H9 (cell line): ENCODE data around the gene GAL3ST1. TPM values are rescaled to one million over a fixed set of nuclear protein-coding genes. Genes with fewer than 3 reads are reported as not detected.

Source experiments
- DNase-seq: peaks from one replicate; pipeline ENCODE4 v3.0.0-alpha.2; 2017
- H2AFZ ChIP-seq: one replicate; pipeline ENCODE4 v1.6.1; 2013; ENCODE audit warnings: mild to moderate bottlenecking, low read length, control low read depth, moderate library complexity
- H2AK5ac ChIP-seq: 2 replicates; pipeline ENCODE4 v1.6.1; 2013; ENCODE audit warnings: low read length, control low read depth, mixed read lengths; ENCODE audit not compliant: insufficient read length
- H2BK120ac ChIP-seq: one replicate; pipeline ENCODE4 v1.6.1; 2013; ENCODE audit warnings: low read depth, mild to moderate bottlenecking, low read length, control low read depth, inconsistent platforms; ENCODE audit not compliant: poor library complexity, severe bottlenecking
- H2BK12ac ChIP-seq: 2 replicates; pipeline ENCODE4 v1.6.1; 2013; ENCODE audit warnings: low read length, control low read depth, mixed read lengths, low read depth; ENCODE audit not compliant: insufficient read length
- H2BK15ac ChIP-seq: 2 replicates; pipeline ENCODE4 v1.6.1; 2013; ENCODE audit warnings: low read depth, low read length, control low read depth
- H2BK20ac ChIP-seq: one replicate; pipeline ENCODE4 v1.6.1; 2013; ENCODE audit warnings: low read depth, mild to moderate bottlenecking, low read length, control low read depth, inconsistent platforms; ENCODE audit not compliant: poor library complexity, severe bottlenecking
- H2BK5ac ChIP-seq: 2 replicates; pipeline ENCODE4 v1.6.1; 2013; ENCODE audit warnings: low read length, control low read depth, mixed read lengths; ENCODE audit not compliant: insufficient read length
- H3K14ac ChIP-seq: 2 replicates; pipeline ENCODE4 v1.6.1; 2013; ENCODE audit warnings: low read length, control low read depth; ENCODE audit not compliant: insufficient read depth
- H3K18ac ChIP-seq: 2 replicates; pipeline ENCODE4 v1.6.1; 2013; ENCODE audit warnings: low read depth, mild to moderate bottlenecking, mixed read lengths, low read length, control low read depth; ENCODE audit not compliant: insufficient read length
- H3K23ac ChIP-seq: 2 replicates; pipeline ENCODE4 v1.6.1; 2013; ENCODE audit warnings: low read length, control low read depth, mixed read lengths, low read depth; ENCODE audit not compliant: insufficient read length
- H3K23me2 ChIP-seq: 2 replicates; pipeline ENCODE4 v1.6.1; 2013; ENCODE audit warnings: low read depth, mild to moderate bottlenecking, mixed read lengths, low read length, control low read depth; ENCODE audit not compliant: insufficient read length, poor library complexity, severe bottlenecking
- H3K27ac ChIP-seq: 2 replicates; pipeline ENCODE4 v1.5.1; 2013; ENCODE audit warnings: low read length, control low read depth, mixed read lengths, low read depth; ENCODE audit not compliant: insufficient read length
- H3K27me3 ChIP-seq: 2 replicates; pipeline ENCODE4 v1.6.1; 2013; ENCODE audit warnings: low read length, control low read depth, inconsistent platforms; ENCODE audit not compliant: insufficient read depth
- H3K4ac ChIP-seq: 2 replicates; pipeline ENCODE4 v1.6.1; 2013; ENCODE audit warnings: low read depth, mild to moderate bottlenecking, control low read depth, inconsistent platforms, low read length, moderate library complexity
- H3K4me1 ChIP-seq: 2 replicates; pipeline ENCODE4 v1.6.1; 2013; ENCODE audit warnings: low read length, control low read depth, inconsistent platforms; ENCODE audit not compliant: insufficient read depth
- H3K4me2 ChIP-seq: 2 replicates; pipeline ENCODE4 v1.6.1; 2013; ENCODE audit warnings: low read length, control low read depth, mixed read lengths; ENCODE audit not compliant: insufficient read length, insufficient read depth
- H3K56ac ChIP-seq: 2 replicates; pipeline ENCODE4 v1.6.1; 2013; ENCODE audit warnings: low read depth, mild to moderate bottlenecking, mixed read lengths, low read length, control low read depth; ENCODE audit not compliant: insufficient read length
- H3K79me1 ChIP-seq: 2 replicates; pipeline ENCODE4 v1.6.1; 2013; ENCODE audit warnings: low read depth, mild to moderate bottlenecking, moderate library complexity, low read length, control low read depth, inconsistent platforms; ENCODE audit not compliant: insufficient read depth, poor library complexity, severe bottlenecking
- H3K79me2 ChIP-seq: 2 replicates; pipeline ENCODE4 v1.6.1; 2013; ENCODE audit warnings: low read length, control low read depth, inconsistent platforms; ENCODE audit not compliant: insufficient read depth
- H3K9ac ChIP-seq: 2 replicates; pipeline ENCODE4 v1.6.1; 2013; ENCODE audit warnings: low read length, control low read depth, mixed read lengths; ENCODE audit not compliant: insufficient read length; ENCODE audit errors: extremely low read depth
- H3K9me3 ChIP-seq: one replicate; pipeline ENCODE4 v1.6.1; 2013; ENCODE audit warnings: low read depth, low read length, inconsistent platforms; ENCODE audit not compliant: control insufficient read depth
- H3T11ph ChIP-seq: one replicate; pipeline ENCODE4 v1.6.1; 2013; ENCODE audit warnings: mild to moderate bottlenecking, low read length, control low read depth, inconsistent platforms
- H4K20me1 ChIP-seq: one replicate; pipeline ENCODE4 v1.6.1; 2013; ENCODE audit not compliant: control insufficient read depth, insufficient read length, insufficient read depth
- H4K5ac ChIP-seq: 2 replicates; pipeline ENCODE4 v1.6.1; 2013; ENCODE audit warnings: low read depth, mild to moderate bottlenecking, mixed read lengths, low read length, control low read depth; ENCODE audit not compliant: insufficient read length
- H4K8ac ChIP-seq: replicated peaks from 2 replicates; pipeline ENCODE4 v1.6.1; 2013; ENCODE audit warnings: low read length, control low read depth, mixed read lengths, low read depth; ENCODE audit not compliant: insufficient read length
- H4K91ac ChIP-seq: 2 replicates; pipeline ENCODE4 v1.6.1; 2013; ENCODE audit warnings: low read depth, mild to moderate bottlenecking, moderate library complexity, mixed read lengths, low read length, control low read depth; ENCODE audit not compliant: insufficient read length
- H3K27ac Mint-ChIP-seq, 3 experiments: 2 replicates in 2 of 3; 3 replicates in 1 of 3; pipeline ENCODE4 v1.8.0; 2020 to 2021; ENCODE audit warnings: mixed read lengths in 3 of 3, mild to moderate bottlenecking in 1 of 3, moderate library complexity in 1 of 3
- H3K27me3 Mint-ChIP-seq: 2 replicates; pipeline ENCODE4 v1.8.0; 2021; ENCODE audit warnings: low read depth, mild to moderate bottlenecking, moderate library complexity, mixed read lengths
- H3K36me3 Mint-ChIP-seq, 3 experiments: 2 replicates in 2 of 3; 3 replicates in 1 of 3; pipeline ENCODE4 v1.8.0; 2020 to 2021; ENCODE audit warnings: low read depth in 3 of 3, mixed read lengths in 3 of 3; ENCODE audit not compliant: insufficient read depth in 1 of 3
- H3K4me1 Mint-ChIP-seq, 2 experiments: 2 replicates each; pipeline ENCODE4 v1.8.0; 2020; ENCODE audit warnings: mixed read lengths in 2 of 2
- H3K4me3 Mint-ChIP-seq, 2 experiments: 2 replicates in 1 of 2; 3 replicates in 1 of 2; pipeline ENCODE4 v1.8.0; 2020 to 2021; ENCODE audit warnings: mild to moderate bottlenecking in 2 of 2, mixed read lengths in 2 of 2, moderate library complexity in 1 of 2
- H3K9me3 Mint-ChIP-seq, 2 experiments: 2 replicates in 1 of 2; 3 replicates in 1 of 2; pipeline ENCODE4 v1.8.0; 2020; ENCODE audit warnings: mild to moderate bottlenecking in 2 of 2, mixed read lengths in 2 of 2, moderate library complexity in 1 of 2
- WGBS: extraction: QIAGEN DNeasy Blood & Tissue Kit; methylation state at CpG from one replicate; pipeline ENCODE4 v1.1.7; 2013; ENCODE audit warnings: missing lambda C conversion rate, low lambda C conversion rate, mixed read lengths; ENCODE audit not compliant: insufficient read length; ENCODE audit errors: extremely low coverage; 5-methylcytosine and 5-hydroxymethylcytosine counted together
- total RNA-seq: library from RNA; stranded (reverse); gene quantifications from 2 replicates; pipeline ENCODE4 v1.2.1, GENCODE V29; 2021
- TF ChIP-seq, protein P1 (sequence below): fragments of 200-600 bp; sonication (generic); conservative IDR thresholded peaks from 3 replicates; pipeline ENCODE4 v1.8.0; 2021; ENCODE audit warnings: antibody characterized with exemption, mild to moderate bottlenecking

Gene GAL3ST1
- total RNA-seq, 1 experiment from 2014 or later, result 5.1 TPM

DNA sequence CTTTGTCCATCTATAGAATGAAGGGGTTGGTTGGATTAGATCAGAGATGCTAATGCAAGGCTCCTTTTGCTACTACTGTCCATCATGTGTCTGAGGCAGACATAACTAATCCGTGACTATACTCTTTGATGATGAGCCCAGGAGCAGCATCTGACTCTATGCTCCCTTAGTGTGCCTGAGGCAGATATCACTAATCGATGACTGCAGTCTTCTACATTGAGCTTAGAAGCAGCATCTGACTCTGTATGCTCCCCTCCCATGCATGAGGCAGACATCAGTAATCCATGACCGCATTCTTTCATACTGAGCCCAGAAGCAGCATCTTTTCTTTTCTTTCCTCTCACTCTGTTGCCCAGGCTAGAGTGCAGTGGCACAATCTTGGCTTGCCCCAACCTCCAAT, 36.7 kb upstream of the GAL3ST1 start:
- Histone ChIP-seq H3K4me2 (no peak overlapping the region), H3K18ac (no peak overlapping the region), H2AFZ (no peak overlapping the region), H2BK15ac (no peak overlapping the region), H2BK120ac (no peak overlapping the region), H2BK12ac (no peak overlapping the region), H3K27ac (no peak overlapping the region), H3K4ac (no peak overlapping the region), H3K9ac (no peak overlapping the region), H3K14ac (no peak overlapping the region), H2AK5ac (no peak overlapping the region), H3K23ac (no peak overlapping the region), H4K20me1 (no peaks in the 10 kb centered on the region), H3K9me3 (no peaks in the 10 kb centered on the region), H3K27me3 (no peaks in the 10 kb centered on the region), H3K79me2 (no peaks in the 10 kb centered on the region), H3K4me1 (0 out of 2 replicates have a peak, but pooled peaks cover 6% of the 10 kb centered on the region), H4K91ac (no peak overlapping the region), H2BK5ac (no peak overlapping the region), H4K8ac (no peak overlapping the region), H4K5ac (no peak overlapping the region), H2BK20ac (no peak overlapping the region), H3K79me1 (peaks cover 4% of the 10 kb centered on the region), H3T11ph (no peak overlapping the region), H3K23me2 (peaks cover 6% of the 10 kb centered on the region), H3K56ac (no peak overlapping the region)
- Mint-ChIP-seq H3K4me3 (no peak overlapping the region; a peak in 1 of 5 replicates), H3K36me3 (peaks cover 32 to 66% (median 56%) of the 10 kb centered on the region in 3 experiments; a peak in 6 of 7 replicates), H3K9me3 (no peaks in the 10 kb centered on the region), H3K27ac (no peak overlapping the region), H3K4me1 (peaks cover 28 to 29% of the 10 kb centered on the region in 2 experiments), H3K27me3 (no peaks in the 10 kb centered on the region)
- WGBS, result no CpG with 5 or more reads among the region's 3 CpGs
- no peak for DNase-seq
- TF ChIP-seq, protein P1, sequence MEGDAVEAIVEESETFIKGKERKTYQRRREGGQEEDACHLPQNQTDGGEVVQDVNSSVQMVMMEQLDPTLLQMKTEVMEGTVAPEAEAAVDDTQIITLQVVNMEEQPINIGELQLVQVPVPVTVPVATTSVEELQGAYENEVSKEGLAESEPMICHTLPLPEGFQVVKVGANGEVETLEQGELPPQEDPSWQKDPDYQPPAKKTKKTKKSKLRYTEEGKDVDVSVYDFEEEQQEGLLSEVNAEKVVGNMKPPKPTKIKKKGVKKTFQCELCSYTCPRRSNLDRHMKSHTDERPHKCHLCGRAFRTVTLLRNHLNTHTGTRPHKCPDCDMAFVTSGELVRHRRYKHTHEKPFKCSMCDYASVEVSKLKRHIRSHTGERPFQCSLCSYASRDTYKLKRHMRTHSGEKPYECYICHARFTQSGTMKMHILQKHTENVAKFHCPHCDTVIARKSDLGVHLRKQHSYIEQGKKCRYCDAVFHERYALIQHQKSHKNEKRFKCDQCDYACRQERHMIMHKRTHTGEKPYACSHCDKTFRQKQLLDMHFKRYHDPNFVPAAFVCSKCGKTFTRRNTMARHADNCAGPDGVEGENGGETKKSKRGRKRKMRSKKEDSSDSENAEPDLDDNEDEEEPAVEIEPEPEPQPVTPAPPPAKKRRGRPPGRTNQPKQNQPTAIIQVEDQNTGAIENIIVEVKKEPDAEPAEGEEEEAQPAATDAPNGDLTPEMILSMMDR, result no peak
